Astrocyte of the cerebellum (primary cell): ENCODE results near the gene SLC16A11.

ENCODE experiments used
- DNase-seq: peaks from one replicate; pipeline ENCODE4 v3.0.0-alpha.2; 2011; ENCODE audit warnings: low read depth
- H3K4me3 ChIP-seq: 2 replicates; pipeline ENCODE4 v1.5.1; 2011; ENCODE audit warnings: mild to moderate bottlenecking, low read depth, low read length, moderate library complexity
- CTCF ChIP-seq: IDR thresholded peaks from 2 replicates; pipeline ENCODE4 v1.5.1; 2012; ENCODE audit warnings: low read length, low read depth, moderate library complexity, mild to moderate bottlenecking; ENCODE audit errors: missing control alignments
- in situ Hi-C: cut with HindIII; loops from 2 replicates; pipeline ENCODE4 v1.10.0; 2017; ENCODE audit warnings: low sequenced_read_pairs

SLC16A11 gene

DNA sequence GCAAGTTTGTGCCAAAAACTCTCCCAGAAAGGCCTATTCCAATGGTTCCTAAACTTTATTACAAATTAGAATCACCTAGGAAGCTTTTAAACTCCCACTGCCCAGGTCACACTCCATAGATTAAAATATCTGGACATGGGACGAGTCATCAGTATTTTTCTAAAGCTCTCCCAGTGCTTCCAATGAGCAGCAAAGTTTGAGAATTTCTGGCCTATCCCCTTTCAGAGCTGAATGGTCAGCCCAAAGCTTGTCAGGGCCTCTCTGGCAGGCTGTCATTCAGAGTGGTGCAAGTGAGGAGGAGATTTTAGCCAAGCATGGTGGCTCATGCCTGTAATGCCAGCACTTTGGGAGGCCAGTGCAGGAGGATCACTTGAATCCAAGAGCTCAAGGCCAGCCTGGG lies 18.6 kb downstream of the SLC16A11 start:
- in situ Hi-C loops: no loop called here

DNA sequence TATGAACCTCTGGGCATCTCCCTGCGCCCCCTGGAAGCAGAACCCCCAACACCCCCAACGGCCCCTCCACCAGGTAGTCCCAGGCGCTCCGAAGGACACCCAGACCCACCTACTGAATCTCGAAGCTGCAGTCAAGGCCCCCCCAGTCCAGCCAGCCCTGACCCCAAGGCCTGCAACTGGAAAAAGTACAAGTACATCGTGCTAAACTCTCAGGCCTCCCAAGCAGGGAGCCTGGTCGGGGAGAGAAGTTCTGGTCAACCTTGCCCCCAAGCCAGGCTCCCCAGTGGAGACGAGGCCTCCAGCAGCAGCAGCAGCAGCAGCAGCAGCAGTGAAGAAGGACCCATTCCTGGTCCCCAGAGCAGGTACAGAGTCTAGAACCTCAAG lies 19.5 kb downstream of the SLC16A11 start:
- H3K4me3 ChIP-seq: no peak overlapping the region
- no peak for TF ChIP-seq CTCF
- in situ Hi-C loops: no loop called here
- no peak for DNase-seq

More for the DNA sequence above, 18.6 kb downstream of the SLC16A11 start:
- H3K4me3 ChIP-seq: no peak overlapping the region
- no peak for TF ChIP-seq CTCF
- DNase-seq: no peak

DNA sequence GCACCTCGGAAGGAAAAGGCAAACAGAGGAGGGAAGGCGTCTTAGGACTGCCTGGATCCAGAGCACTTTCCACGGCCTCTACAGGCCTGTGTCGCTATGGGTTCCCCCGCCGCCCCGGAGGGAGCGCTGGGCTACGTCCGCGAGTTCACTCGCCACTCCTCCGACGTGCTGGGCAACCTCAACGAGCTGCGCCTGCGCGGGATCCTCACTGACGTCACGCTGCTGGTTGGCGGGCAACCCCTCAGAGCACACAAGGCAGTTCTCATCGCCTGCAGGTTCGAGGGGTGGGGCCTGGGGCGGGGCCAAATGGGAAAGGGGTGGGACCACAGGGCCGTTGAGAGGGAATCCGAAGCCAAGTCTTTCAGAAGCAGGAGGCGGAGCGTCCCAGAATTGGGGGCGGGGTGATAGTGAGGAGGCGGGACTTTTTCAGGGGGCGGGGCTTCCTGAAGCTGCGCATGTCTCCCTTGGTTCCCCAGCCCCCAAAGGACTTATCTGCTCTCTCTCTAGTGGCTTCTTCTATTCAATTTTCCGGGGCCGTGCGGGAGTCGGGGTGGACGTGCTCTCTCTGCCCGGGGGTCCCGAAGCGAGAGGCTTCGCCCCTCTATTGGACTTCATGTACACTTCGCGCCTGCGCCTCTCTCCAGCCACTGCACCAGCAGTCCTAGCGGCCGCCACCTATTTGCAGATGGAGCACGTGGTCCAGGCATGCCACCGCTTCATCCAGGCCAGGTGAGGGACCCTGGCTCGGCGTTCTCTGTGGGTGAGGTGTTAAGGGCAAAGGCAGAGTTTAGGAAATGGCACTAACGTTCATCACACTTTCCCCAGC lies 20.1 kb downstream of the SLC16A11 start:
- TF ChIP-seq CTCF: no peak
- no peak overlapping the region for H3K4me3 ChIP-seq
- no peak for DNase-seq
- in situ Hi-C loops: no loop called here

GRCh38 chr17:7022781-7023571 lies 20.9 kb downstream of the SLC16A11 start, which contains the start of gene BCL6B:
BCL6B (plus strand) TSS chr17:7023050; CDS start chr17:7023672, 622 bp downstream.
- no peak for DNase-seq
- in situ Hi-C loops: no loop called here
- TF ChIP-seq CTCF: no peak
- peak within 1 kb of the TSS; percentile 7 for H3K4me3 ChIP-seq

DNA sequence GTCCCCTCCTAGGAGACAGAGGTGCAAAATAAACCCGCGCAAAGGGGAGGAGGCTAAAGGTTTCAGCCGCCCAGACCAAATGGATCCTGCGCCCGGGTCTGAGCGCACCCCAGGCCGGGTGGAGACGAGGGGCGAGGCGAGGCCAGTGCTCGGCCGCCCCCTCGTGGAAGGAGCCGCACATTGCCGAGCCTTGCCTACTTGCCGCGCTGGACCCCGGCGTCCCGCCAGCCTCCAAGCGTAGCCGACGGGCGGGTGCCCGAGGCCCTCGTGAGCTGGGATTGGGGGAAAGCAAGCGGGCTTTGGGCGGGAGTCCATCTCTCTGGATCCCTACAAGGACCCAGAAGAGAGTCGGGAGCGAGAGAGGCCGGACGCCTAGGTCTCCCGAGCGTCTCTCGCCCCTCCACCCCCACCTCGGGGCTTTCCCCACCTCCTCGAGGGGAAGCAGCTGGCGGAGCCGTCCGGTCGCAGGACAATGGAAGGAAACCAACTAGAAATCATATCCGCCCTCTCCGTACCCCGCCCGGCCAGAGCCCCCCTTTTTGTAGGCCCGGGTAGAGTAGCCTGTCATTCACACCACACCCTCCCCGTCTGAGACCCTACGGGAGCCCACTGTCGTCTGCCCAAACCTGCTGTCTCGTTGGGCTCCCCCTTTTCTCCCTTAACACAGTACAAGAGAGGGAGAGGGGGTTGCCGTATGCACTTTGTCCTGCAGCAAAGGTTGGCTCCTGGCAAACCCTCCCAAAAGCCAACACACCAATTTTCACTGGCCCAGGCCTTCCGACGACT lies 21.7 kb downstream of the SLC16A11 start:
- in situ Hi-C loops: no loop called here
- no peak for DNase-seq

More for the DNA sequence above, 21.7 kb downstream of the SLC16A11 start:
- peak overlapping the region; percentile 7 for H3K4me3 ChIP-seq
- TF ChIP-seq CTCF: peak; percentile 91
